ENCODE results near the gene HECTD4. TPM values are rescaled to one million over a fixed set of nuclear protein-coding genes. Genes with fewer than 3 reads are reported as not detected.

HECTD4 gene
- total RNA-seq, 1 experiment from 2014 or later = 30.0 TPM

- Mint-ChIP-seq H3K27ac (no peak overlapping the region), H3K4me1 (peaks cover 25 to 27% of the 10 kb centered on the region in 2 experiments), H3K36me3 (ENCODE audit: insufficient read depth in 1 of 3, low read depth in 3 of 3) (no peaks in the 10 kb centered on the region; a peak in 1 of 7 replicates), H3K9me3 (no peaks in the 10 kb centered on the region), H3K4me3 (peak overlapping the region in 1 of 2 experiments; percentile 89; a peak in 4 of 5 replicates), H3K27me3 (ENCODE audit: low read depth) (no peaks in the 10 kb centered on the region)
- H2BK5ac ChIP-seq (ENCODE audit: insufficient read length, low read length) = no peak overlapping the region
- H2BK120ac ChIP-seq (ENCODE audit: low read depth, low read length, poor library complexity, severe bottlenecking) = no peak overlapping the region
- peak overlapping the region; percentile 20 for H3K4me2 ChIP-seq (ENCODE audit: insufficient read depth, insufficient read length, low read length)
- H3K9ac ChIP-seq (ENCODE audit: extremely low read depth, insufficient read length, low read length) = no peak overlapping the region
- H4K91ac ChIP-seq (ENCODE audit: insufficient read length, low read depth, low read length) = no peak overlapping the region
- DNase-seq = no peak
- no peak overlapping the region for H3K4ac ChIP-seq (ENCODE audit: low read depth, low read length)
- no CpG with 5 or more reads among the region's 1 CpG for WGBS (ENCODE audit: extremely low coverage, insufficient read length, low lambda C conversion rate)
- H3K18ac ChIP-seq (ENCODE audit: insufficient read length, low read depth, low read length) = no peak overlapping the region
- H3T11ph ChIP-seq (ENCODE audit: low read length) = no peak overlapping the region
- no peaks in the 10 kb centered on the region; the same call in 1 of the 2 replicates for H3K79me2 ChIP-seq (ENCODE audit: insufficient read depth, low read length)
- no peak overlapping the region for H3K56ac ChIP-seq (ENCODE audit: insufficient read length, low read depth, low read length)
- H4K5ac ChIP-seq (ENCODE audit: insufficient read length, low read depth, low read length) = no peak overlapping the region
- H3K79me1 ChIP-seq (ENCODE audit: insufficient read depth, low read depth, low read length, poor library complexity, severe bottlenecking) = no peaks in the 10 kb centered on the region
- peaks cover 8% of the 10 kb centered on the region for H3K23me2 ChIP-seq (ENCODE audit: insufficient read length, low read depth, low read length, poor library complexity, severe bottlenecking)
- no peak overlapping the region for H3K14ac ChIP-seq (ENCODE audit: insufficient read depth, low read length)
- no peak overlapping the region for H2BK15ac ChIP-seq (ENCODE audit: low read depth, low read length)
- no peak overlapping the region for H2BK12ac ChIP-seq (ENCODE audit: insufficient read length, low read depth, low read length)
- H2AFZ ChIP-seq (ENCODE audit: low read length) = no peak overlapping the region
- H4K20me1 ChIP-seq (ENCODE audit: control insufficient read depth, insufficient read depth, insufficient read length) = no peaks in the 10 kb centered on the region
- H3K27me3 ChIP-seq (ENCODE audit: insufficient read depth, low read length) = no peaks in the 10 kb centered on the region
- no peak overlapping the region for H2BK20ac ChIP-seq (ENCODE audit: low read depth, low read length, poor library complexity, severe bottlenecking)
- no peak overlapping the region for H3K23ac ChIP-seq (ENCODE audit: insufficient read length, low read depth, low read length)
- no peak overlapping the region for H4K8ac ChIP-seq (replicated peaks; ENCODE audit: insufficient read length, low read depth, low read length)
- H2AK5ac ChIP-seq (ENCODE audit: insufficient read length, low read length) = no peak overlapping the region
- no peak for TF ChIP-seq CTCF (conservative IDR thresholded peaks at IDR 0.05)
- H3K9me3 ChIP-seq (ENCODE audit: control insufficient read depth, low read depth, low read length) = no peaks in the 10 kb centered on the region
- no peaks in the 10 kb centered on the region for H3K4me1 ChIP-seq (ENCODE audit: insufficient read depth, low read length)
- H3K27ac ChIP-seq (ENCODE audit: insufficient read length, low read depth, low read length) = no peak overlapping the region
Observed at GRCh38 chr12:112124918-112125249, 257.3 kb downstream of the HECTD4 start.

All from H9 (cell line).